ENCODE results near the gene POLK.

DNA sequence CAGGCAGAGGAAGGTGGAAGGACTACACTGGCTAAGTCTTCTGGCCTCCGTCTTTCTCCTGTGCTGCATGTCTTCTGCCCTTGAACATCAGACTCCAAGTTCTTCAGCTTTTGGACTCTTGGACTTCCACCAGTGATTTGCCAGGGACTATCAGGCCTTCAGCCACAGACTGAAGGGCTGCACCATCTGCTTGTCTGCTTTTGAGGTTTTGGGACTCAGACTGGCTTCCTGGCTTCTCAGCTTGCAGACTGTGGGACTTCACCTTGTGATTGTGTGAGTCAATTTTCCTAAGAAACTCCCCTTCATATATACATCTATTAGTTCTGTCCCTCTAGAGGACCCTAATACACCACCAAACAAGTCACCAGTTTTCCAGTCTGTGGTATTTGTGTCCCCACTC lies 89.9 kb downstream of the POLK start:
- TF ChIP-seq POLR2A (IDR thresholded peaks at IDR 0.05; ENCODE audit: low read length) = no peak
- TF ChIP-seq GATA1 (IDR thresholded peaks at IDR 0.05; ENCODE audit: low read depth, low read length) = no peak
